HepG2 (cell line): ENCODE data around the gene TNFSF13B. TPM values are rescaled to one million over a fixed set of nuclear protein-coding genes. Genes with fewer than 3 reads are reported as not detected.

Experiments used
- ATAC-seq: fragments of 200-7000 bp; cut with Tn5 transposase; 3 replicates; pipeline ENCODE4 v1.9.1; 2020; ENCODE audit warnings: mild to moderate bottlenecking, moderate library complexity
- BruUV-seq: library from RNA; stranded (reverse); fragments of 400-500 nt; replicated peaks from 2 replicates; lab custom pipeline; 2021; lab: Mats Ljungman, UMichigan
- CTCF ChIA-PET: fragments of 300-600 bp; formaldehyde crosslinking; extraction: SDS; loops from one replicate; lab custom pipeline; 2021; ENCODE audit warnings: low total read pairs, inconsistent platforms, low intra/inter-chr PET ratio; lab: Yijun Ruan, JAX
- POLR2A ChIA-PET: fragments of 350-600 bp; sonication (Branson Sonifier 250); formaldehyde crosslinking; loops from one replicate; lab custom pipeline; 2020; ENCODE audit warnings: antibody characterized with exemption, inconsistent platforms; lab: Yijun Ruan, JAX
- DNase-seq: peaks from one replicate; pipeline ENCODE4 v3.0.0-alpha.2; 2015; ENCODE audit warnings: low spot score
- FAIRE-seq: peaks from 3 replicates; lab custom pipeline; 2011; peaks lifted over from hg19 to GRCh38; lab: Jason Lieb, UNC
- H2AFZ ChIP-seq: one replicate; pipeline ENCODE4 v1.6.1; 2011; ENCODE audit warnings: low read length, inconsistent platforms
- H3K27ac ChIP-seq: fragments of 300-600 bp; 3 replicates; pipeline ENCODE4 v1.8.0; 2011; ENCODE audit warnings: mixed run types, mild to moderate bottlenecking, mixed read lengths, low read length, inconsistent platforms; ENCODE audit not compliant: insufficient read depth; ENCODE audit errors: extremely low read length
- H3K27me3 ChIP-seq, 2 experiments: fragments of 200-600 bp in 1 of 2; 2 replicates in 1 of 2; 3 replicates in 1 of 2; pipeline versions ENCODE4 v1.6.0 to v1.8.0; 2011; ENCODE audit warnings: low read length in 2 of 2, mild to moderate bottlenecking in 2 of 2, moderate library complexity in 2 of 2, inconsistent platforms in 1 of 2; ENCODE audit not compliant: insufficient read depth in 2 of 2, control insufficient read depth in 1 of 2
- H3K36me3 ChIP-seq, 2 experiments: fragments of 200-600 bp in 1 of 2; replicated peaks in 1 of 2; 2 replicates in 1 of 2; 3 replicates in 1 of 2; pipeline versions ENCODE4 v1.5.1 to v1.8.0; 2011; ENCODE audit warnings: low read length in 2 of 2, inconsistent platforms in 1 of 2; ENCODE audit not compliant: insufficient read depth in 2 of 2, control insufficient read depth in 1 of 2
- H3K4me1 ChIP-seq: 2 replicates; pipeline ENCODE4 v1.5.1; 2012; ENCODE audit warnings: low read length, inconsistent platforms; ENCODE audit not compliant: insufficient read depth
- H3K4me2 ChIP-seq: 2 replicates; pipeline ENCODE4 v1.6.0; 2011; ENCODE audit warnings: low read depth, low read length, inconsistent platforms
- H3K4me3 ChIP-seq, 3 experiments: fragments of 200-600 bp in 1 of 3; sonication (generic), shearing (Covaris generic) in 1 of 3; replicated peaks in 1 of 3; 2 replicates each; pipeline ENCODE4 v1.5.1; 2011 to 2016; ENCODE audit warnings: low read length in 3 of 3, inconsistent platforms in 2 of 3, low read depth in 2 of 3, mild to moderate bottlenecking in 2 of 3, control low read depth in 1 of 3, mixed read lengths in 1 of 3; ENCODE audit not compliant: insufficient read depth in 1 of 3
- H3K79me2 ChIP-seq: one replicate; pipeline ENCODE4 v1.6.1; 2011; ENCODE audit warnings: low read length, inconsistent platforms; ENCODE audit not compliant: insufficient read depth
- H3K9ac ChIP-seq: 2 replicates; pipeline ENCODE4 v1.6.0; 2011; ENCODE audit warnings: mild to moderate bottlenecking, low read depth, low read length, inconsistent platforms; ENCODE audit not compliant: insufficient read depth
- H3K9me3 ChIP-seq: 2 replicates; pipeline ENCODE4 v1.5.1; 2012; ENCODE audit warnings: mild to moderate bottlenecking, low read length
- H4K20me1 ChIP-seq: 2 replicates; pipeline ENCODE4 v1.6.0; 2011; ENCODE audit warnings: inconsistent platforms, mild to moderate bottlenecking, low read length, moderate library complexity; ENCODE audit not compliant: insufficient read depth
- ATAD3A ChIP-seq: sonication (generic); formaldehyde crosslinking; IDR thresholded peaks from 2 replicates; pipeline ENCODE4 v1.4.0; 2020; ENCODE audit warnings: missing genetic modification reagents
- HDAC2 ChIP-seq: sonication (generic); formaldehyde crosslinking; IDR thresholded peaks from 2 replicates; pipeline ENCODE4 v1.4.0; 2020; ENCODE audit warnings: missing genetic modification reagents
- HNF4A ChIP-seq: sonication (generic); formaldehyde crosslinking; IDR thresholded peaks from 2 replicates; pipeline ENCODE4 v1.4.0; 2020; ENCODE audit warnings: missing genetic modification reagents
- KMT2A ChIP-seq: sonication (generic); formaldehyde crosslinking; IDR thresholded peaks from 2 replicates; pipeline ENCODE4 v1.4.0; 2020; ENCODE audit warnings: missing genetic modification reagents
- MTA1 ChIP-seq: sonication (generic); formaldehyde crosslinking; IDR thresholded peaks from 2 replicates; pipeline ENCODE4 v1.4.0; 2020; ENCODE audit warnings: missing genetic modification reagents, mild to moderate bottlenecking, borderline replicate concordance
- NFATC3 ChIP-seq: sonication (generic); formaldehyde crosslinking; IDR thresholded peaks from 2 replicates; pipeline ENCODE4 v1.5.1; 2020; ENCODE audit warnings: mild to moderate bottlenecking, missing genetic modification reagents
- SP1 ChIP-seq, 2 experiments: fragments of 450-650 bp in 1 of 2; sonication (generic) in 1 of 2; formaldehyde crosslinking in 1 of 2; IDR thresholded peaks; 2 replicates each; pipeline versions ENCODE4 v1.4.0 to v1.6.1; 2016 to 2020; ENCODE audit warnings: missing genetic modification reagents in 1 of 2
- SRY ChIP-seq: sonication (generic); formaldehyde crosslinking; IDR thresholded peaks from 2 replicates; pipeline ENCODE4 v1.8.0; 2022; ENCODE audit warnings: mild to moderate bottlenecking, missing genetic modification reagents
- TCF7 ChIP-seq: sonication (generic); IDR thresholded peaks from 2 replicates; pipeline ENCODE4 v1.6.1; 2016; ENCODE audit warnings: antibody characterized with exemption, low read depth
- ZNF367 ChIP-seq: sonication (generic); formaldehyde crosslinking; IDR thresholded peaks from 2 replicates; pipeline ENCODE4 v1.4.0; 2020; ENCODE audit warnings: missing genetic modification reagents, borderline replicate concordance
- ZNF446 ChIP-seq: sonication (generic); formaldehyde crosslinking; IDR thresholded peaks from 2 replicates; pipeline ENCODE4 v1.5.0; 2020; ENCODE audit warnings: mild to moderate bottlenecking, missing genetic modification reagents
- ZNF484 ChIP-seq: sonication (generic); formaldehyde crosslinking; IDR thresholded peaks from 2 replicates; pipeline ENCODE4 v1.5.1; 2020; ENCODE audit warnings: mild to moderate bottlenecking, low read depth, missing genetic modification reagents, borderline replicate concordance
- ZNF75D ChIP-seq: sonication (generic); formaldehyde crosslinking; IDR thresholded peaks from 2 replicates; pipeline ENCODE4 v1.8.1; 2023; ENCODE audit warnings: missing genetic modification reagents, mild to moderate bottlenecking, borderline replicate concordance
- ZNF839 ChIP-seq: sonication (generic); formaldehyde crosslinking; IDR thresholded peaks from 2 replicates; pipeline ENCODE4 v1.4.0; 2020; ENCODE audit warnings: missing genetic modification reagents, mild to moderate bottlenecking, borderline replicate concordance
- in situ Hi-C: cut with HindIII; loops from 2 replicates; pipeline ENCODE4 v1.10.0; 2017; ENCODE audit warnings: low pct_unique_long_range_greater_than_20kb; ENCODE audit not compliant: extremely low pct_ligation_motif_present
- intact Hi-C: fragments of 100-400 bp; cut with micrococcal nuclease; formaldehyde crosslinking; loops from one replicate; pipeline ENCODE4 v1.10.0; 2022; ENCODE audit not compliant: unreplicated experiment
- polyA plus RNA-seq, 8 experiments: library from polyadenylated mRNA; depleted of rRNA in 3 of 8; stranded (reverse) in 7 of 8; unstranded in 1 of 8; fragments of >200 nt; fragmentation: Illumina TruSeq in 4 of 8; extraction: Trizol in 4 of 8; gene quantifications; 2 replicates each; pipeline versions ENCODE4 v1.2.1 to v1.2.3, GENCODE V29; 2011 to 2016; ENCODE audit warnings: low read depth in 4 of 8, missing spikeins in 1 of 8, mixed read lengths in 1 of 8; ENCODE audit not compliant: insufficient read depth in 1 of 8
- total RNA-seq, 5 experiments: library from RNA; depleted of rRNA; stranded (reverse); fragments of >200 nt; fragmentation: Illumina TruSeq; extraction: Trizol; gene quantifications; 2 replicates each; pipeline ENCODE4 v1.2.3, GENCODE V29; 2016; ENCODE audit warnings: low read depth in 1 of 5
- TF ChIP-seq, protein P1 (sequence below): sonication (generic); formaldehyde crosslinking; IDR thresholded peaks from 2 replicates; pipeline ENCODE4 v1.9.0; 2021; ENCODE audit warnings: missing genetic modification reagents, borderline replicate concordance
- TF ChIP-seq, protein P2 (sequence below): sonication (generic); formaldehyde crosslinking; IDR thresholded peaks from 2 replicates; pipeline ENCODE4 v1.5.1; 2020; ENCODE audit warnings: missing genetic modification reagents, mild to moderate bottlenecking, borderline replicate concordance
- TF ChIP-seq, protein P3 (sequence below): sonication (generic); formaldehyde crosslinking; IDR thresholded peaks from 2 replicates; pipeline ENCODE4 v1.5.0; 2020; ENCODE audit warnings: mild to moderate bottlenecking, low read depth, missing genetic modification reagents, borderline replicate concordance
- TF ChIP-seq, protein P4 (sequence below), 2 experiments: IDR thresholded peaks; 2 replicates each; pipeline ENCODE4 v1.6.1; 2011 to 2012; ENCODE audit warnings: low read length in 2 of 2, borderline replicate concordance in 1 of 2, low read depth in 1 of 2, mild to moderate bottlenecking in 1 of 2, moderate library complexity in 1 of 2

Gene TNFSF13B
- total and polyA plus RNA-seq, 2 of the 13 experiments (the other 11 are each of a cell fraction or from before 2014, with no cell fraction given) = 0.13 to 0.20 TPM

DNA sequence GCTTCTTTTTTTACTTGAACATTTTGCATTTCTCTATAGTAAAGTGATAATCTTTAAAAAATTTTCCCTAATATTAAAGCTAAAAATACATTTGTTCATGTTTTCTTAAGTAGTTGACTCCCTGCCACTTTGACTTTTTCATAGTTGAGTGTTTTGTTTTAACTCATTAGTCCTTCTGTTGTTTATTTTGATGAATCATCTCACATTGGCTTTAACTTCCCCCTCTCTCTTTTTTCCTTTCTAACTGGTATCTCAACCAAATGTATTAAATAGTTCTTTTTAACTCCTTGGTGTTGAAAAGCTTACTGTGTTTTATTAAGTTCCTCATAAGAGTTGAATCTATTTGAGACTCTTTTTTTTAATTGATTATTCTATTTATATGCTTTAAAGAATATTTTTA, 2.8 kb downstream of the TNFSF13B start:
- Histone ChIP-seq H3K79me2 (no peaks in the 10 kb centered on the region), H3K36me3 (no peaks in the 10 kb centered on the region), H3K9me3 (no peaks in the 10 kb centered on the region), H3K4me1 (peaks cover 12% of the 10 kb centered on the region; the same call in 1 of the 2 replicates), H3K4me3 (no peak overlapping the region), H4K20me1 (no peaks in the 10 kb centered on the region), H3K9ac (no peak overlapping the region), H3K27ac (no peak overlapping the region), H3K27me3 (no peaks in the 10 kb centered on the region), H2AFZ (no peak overlapping the region), H3K4me2 (no peak overlapping the region)
- BruUV-seq = no TSS peak
- DNase-seq (no peak), FAIRE-seq (no peak), ATAC-seq (no peak)
- ChIA-PET POLR2A (no interaction called here), CTCF (no interaction called here)
- intact Hi-C loops (no loop called here), in situ Hi-C loops (no loop called here)
- TF ChIP-seq, protein P1, sequence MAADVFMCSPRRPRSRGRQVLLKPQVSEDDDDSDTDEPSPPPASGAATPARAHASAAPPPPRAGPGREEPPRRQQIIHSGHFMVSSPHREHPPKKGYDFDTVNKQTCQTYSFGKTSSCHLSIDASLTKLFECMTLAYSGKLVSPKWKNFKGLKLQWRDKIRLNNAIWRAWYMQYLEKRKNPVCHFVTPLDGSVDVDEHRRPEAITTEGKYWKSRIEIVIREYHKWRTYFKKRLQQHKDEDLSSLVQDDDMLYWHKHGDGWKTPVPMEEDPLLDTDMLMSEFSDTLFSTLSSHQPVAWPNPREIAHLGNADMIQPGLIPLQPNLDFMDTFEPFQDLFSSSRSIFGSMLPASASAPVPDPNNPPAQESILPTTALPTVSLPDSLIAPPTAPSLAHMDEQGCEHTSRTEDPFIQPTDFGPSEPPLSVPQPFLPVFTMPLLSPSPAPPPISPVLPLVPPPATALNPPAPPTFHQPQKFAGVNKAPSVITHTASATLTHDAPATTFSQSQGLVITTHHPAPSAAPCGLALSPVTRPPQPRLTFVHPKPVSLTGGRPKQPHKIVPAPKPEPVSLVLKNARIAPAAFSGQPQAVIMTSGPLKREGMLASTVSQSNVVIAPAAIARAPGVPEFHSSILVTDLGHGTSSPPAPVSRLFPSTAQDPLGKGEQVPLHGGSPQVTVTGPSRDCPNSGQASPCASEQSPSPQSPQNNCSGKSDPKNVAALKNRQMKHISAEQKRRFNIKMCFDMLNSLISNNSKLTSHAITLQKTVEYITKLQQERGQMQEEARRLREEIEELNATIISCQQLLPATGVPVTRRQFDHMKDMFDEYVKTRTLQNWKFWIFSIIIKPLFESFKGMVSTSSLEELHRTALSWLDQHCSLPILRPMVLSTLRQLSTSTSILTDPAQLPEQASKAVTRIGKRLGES (CRISPR knock-in tag) = no peak
- TF ChIP-seq MTA1 (no peak), ZNF446 (CRISPR knock-in tag) (no peak), ATAD3A (CRISPR knock-in tag) (no peak), SP1 (IDR thresholded peaks at IDR 0.05) (no peak), SP1 (CRISPR knock-in tag; IDR thresholded peaks at IDR 0.05) (no peak), TCF7 (no peak), HDAC2 (CRISPR knock-in tag) (no peak), ZNF839 (CRISPR knock-in tag) (no peak), ZNF484 (CRISPR knock-in tag) (no peak), HNF4A (CRISPR knock-in tag) (no peak), SRY (no peak), KMT2A (CRISPR knock-in tag) (no peak), NFATC3 (CRISPR knock-in tag) (no peak), ZNF75D (CRISPR knock-in tag) (no peak), ZNF367 (CRISPR knock-in tag) (no peak)
- TF ChIP-seq, protein P2, sequence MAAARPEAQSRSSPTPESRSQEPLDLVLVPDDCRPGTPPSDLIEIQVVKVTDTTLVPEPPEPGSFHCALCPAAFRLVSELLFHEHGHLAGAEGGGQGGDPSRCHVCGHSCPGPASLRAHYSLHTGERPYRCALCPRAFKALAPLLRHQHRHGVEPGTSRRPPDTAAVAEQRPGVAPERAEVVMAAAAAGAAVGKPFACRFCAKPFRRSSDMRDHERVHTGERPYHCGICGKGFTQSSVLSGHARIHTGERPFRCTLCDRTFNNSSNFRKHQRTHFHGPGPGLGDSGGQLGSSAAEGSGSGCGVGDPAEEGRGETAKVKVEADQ = no peak
- TF ChIP-seq, protein P3, sequence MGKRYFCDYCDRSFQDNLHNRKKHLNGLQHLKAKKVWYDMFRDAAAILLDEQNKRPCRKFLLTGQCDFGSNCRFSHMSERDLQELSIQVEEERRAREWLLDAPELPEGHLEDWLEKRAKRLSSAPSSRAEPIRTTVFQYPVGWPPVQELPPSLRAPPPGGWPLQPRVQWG (CRISPR knock-in tag) = no peak
- TF ChIP-seq, protein P4, sequence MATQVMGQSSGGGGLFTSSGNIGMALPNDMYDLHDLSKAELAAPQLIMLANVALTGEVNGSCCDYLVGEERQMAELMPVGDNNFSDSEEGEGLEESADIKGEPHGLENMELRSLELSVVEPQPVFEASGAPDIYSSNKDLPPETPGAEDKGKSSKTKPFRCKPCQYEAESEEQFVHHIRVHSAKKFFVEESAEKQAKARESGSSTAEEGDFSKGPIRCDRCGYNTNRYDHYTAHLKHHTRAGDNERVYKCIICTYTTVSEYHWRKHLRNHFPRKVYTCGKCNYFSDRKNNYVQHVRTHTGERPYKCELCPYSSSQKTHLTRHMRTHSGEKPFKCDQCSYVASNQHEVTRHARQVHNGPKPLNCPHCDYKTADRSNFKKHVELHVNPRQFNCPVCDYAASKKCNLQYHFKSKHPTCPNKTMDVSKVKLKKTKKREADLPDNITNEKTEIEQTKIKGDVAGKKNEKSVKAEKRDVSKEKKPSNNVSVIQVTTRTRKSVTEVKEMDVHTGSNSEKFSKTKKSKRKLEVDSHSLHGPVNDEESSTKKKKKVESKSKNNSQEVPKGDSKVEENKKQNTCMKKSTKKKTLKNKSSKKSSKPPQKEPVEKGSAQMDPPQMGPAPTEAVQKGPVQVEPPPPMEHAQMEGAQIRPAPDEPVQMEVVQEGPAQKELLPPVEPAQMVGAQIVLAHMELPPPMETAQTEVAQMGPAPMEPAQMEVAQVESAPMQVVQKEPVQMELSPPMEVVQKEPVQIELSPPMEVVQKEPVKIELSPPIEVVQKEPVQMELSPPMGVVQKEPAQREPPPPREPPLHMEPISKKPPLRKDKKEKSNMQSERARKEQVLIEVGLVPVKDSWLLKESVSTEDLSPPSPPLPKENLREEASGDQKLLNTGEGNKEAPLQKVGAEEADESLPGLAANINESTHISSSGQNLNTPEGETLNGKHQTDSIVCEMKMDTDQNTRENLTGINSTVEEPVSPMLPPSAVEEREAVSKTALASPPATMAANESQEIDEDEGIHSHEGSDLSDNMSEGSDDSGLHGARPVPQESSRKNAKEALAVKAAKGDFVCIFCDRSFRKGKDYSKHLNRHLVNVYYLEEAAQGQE (IDR thresholded peaks at IDR 0.05; ENCODE audit: borderline replicate concordance in 1 of 2, low read depth in 1 of 2, low read length in 2 of 2) = no peak
